Activated T-cell treated with anti-CD3 and anti-CD28 coated beads, Interleukin-2, amount 50 U/mL, for 4 hours (primary cell): Measurements from ENCODE around the gene DMD. TPM values are rescaled to one million over a fixed set of nuclear protein-coding genes. Genes with fewer than 3 reads are reported as not detected.
"Not testable (repeated sequence)": the region's sequence is repeated elsewhere in the genome, so short reads cannot be mapped to it uniquely, and the experiment has no call there.

Experiments used
- ATAC-seq, 2 donors: fragments of 200-7000 bp; cut with Tn5 transposase; one replicate each; pipeline ENCODE4 v1.10.0; 2021
- DNase-seq: peaks from one replicate; pipeline ENCODE4 v3.0.0-alpha.2; 2020
- H3K27me3 Mint-ChIP-seq: one replicate; pipeline ENCODE4 v1.8.0; 2021; ENCODE audit warnings: low read depth, mixed read lengths
- H3K36me3 Mint-ChIP-seq: one replicate; pipeline ENCODE4 v1.8.0; 2022; ENCODE audit warnings: mixed read lengths; ENCODE audit not compliant: insufficient read depth
- H3K4me1 Mint-ChIP-seq: one replicate; pipeline ENCODE4 v1.8.0; 2021; ENCODE audit warnings: low read depth, mixed read lengths
- H3K4me3 Mint-ChIP-seq: one replicate; pipeline ENCODE4 v1.8.0; 2021; ENCODE audit warnings: mild to moderate bottlenecking, moderate library complexity, mixed read lengths
- H3K9me3 Mint-ChIP-seq: one replicate; pipeline ENCODE4 v1.8.0; 2021; ENCODE audit warnings: mixed read lengths
- total RNA-seq, 3 donors: library from RNA; stranded (reverse); gene quantifications; one replicate each; pipeline ENCODE4 v1.2.1, GENCODE V29; 2021

DMD gene
- total RNA-seq, 3 donors from 2014 or later = 0.29 to 1.4 (median 0.40) TPM

DNA sequence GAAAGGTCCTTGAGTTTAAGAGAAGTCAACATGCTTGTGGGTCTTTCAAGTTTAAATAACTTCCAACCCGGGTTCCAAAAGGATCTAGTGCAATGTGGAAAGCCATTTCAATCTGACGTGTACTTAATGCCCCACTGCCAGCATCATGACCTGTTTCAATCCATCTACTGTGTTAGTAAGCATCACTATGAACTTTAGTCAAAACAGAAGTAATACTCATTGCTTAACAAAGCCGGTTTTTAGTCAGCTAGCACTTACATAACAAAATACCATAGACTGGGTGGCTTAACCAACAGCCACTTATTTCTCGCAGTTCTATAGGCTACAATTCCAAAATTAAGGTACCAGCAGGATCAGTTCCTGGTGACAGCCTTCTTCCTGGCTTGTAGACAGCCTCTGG is 677.5 kb downstream of the DMD start:
- no peaks in the 10 kb centered on the region for H3K36me3 Mint-ChIP-seq
- H3K4me1 Mint-ChIP-seq = no peaks in the 10 kb centered on the region
- H3K4me3 Mint-ChIP-seq = no peak overlapping the region
- DNase-seq (no peak), ATAC-seq (peak in 1 of 2 donors; percentile 28)
- no peaks in the 10 kb centered on the region for H3K27me3 Mint-ChIP-seq
- H3K9me3 Mint-ChIP-seq = no peaks in the 10 kb centered on the region

DNA sequence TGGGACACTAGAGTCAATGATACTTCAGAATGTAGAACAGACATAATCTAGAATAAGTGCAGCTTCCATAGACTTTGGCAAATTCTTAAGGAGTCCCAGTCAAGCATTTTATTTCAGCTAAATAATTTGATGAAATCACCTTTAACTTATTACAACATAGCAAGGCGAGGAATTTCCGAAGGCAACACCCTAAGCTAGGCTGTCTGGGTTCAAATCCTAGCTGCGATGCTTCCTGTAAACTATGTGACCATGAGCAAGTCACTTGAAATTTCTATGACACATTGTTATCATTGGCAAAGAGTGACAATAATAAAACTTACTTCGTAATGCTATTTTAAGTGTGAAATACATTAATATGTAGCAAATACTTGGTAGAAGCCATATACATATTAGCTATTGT is 679.1 kb downstream of the DMD start:
- DNase-seq (no peak), ATAC-seq (no peak)
- Mint-ChIP-seq H3K9me3 (no peaks in the 10 kb centered on the region), H3K36me3 (no peaks in the 10 kb centered on the region), H3K4me3 (no peak overlapping the region), H3K27me3 (no peaks in the 10 kb centered on the region), H3K4me1 (no peaks in the 10 kb centered on the region)

DNA sequence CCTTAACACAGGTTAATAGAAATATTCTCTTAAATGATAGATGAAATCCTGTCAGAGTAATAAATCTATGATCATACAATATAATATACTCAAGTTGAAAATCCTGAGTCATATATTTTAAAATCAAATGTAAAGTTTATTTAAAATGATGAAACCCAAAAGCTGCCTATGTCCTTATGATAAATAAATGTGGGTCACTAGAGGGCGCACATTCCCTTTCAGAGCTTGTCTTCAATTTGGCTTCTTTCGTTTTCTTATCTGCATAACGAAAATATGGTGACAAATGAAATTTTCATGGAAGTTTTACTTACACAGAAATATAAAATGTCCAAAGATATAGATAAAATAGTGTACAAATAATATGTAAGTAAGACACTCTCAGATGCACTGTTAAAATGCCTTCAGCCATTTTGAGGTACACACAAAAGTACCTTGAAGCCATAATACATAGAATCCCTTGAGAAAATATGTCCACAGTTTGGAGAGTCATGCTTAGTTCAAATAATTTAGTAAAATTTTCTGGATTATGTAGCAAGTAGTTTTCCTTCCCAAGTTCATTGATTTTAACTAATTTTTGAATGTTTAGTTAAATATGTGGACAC is 680.4 kb downstream of the DMD start:
- no peak for DNase-seq

DNA sequence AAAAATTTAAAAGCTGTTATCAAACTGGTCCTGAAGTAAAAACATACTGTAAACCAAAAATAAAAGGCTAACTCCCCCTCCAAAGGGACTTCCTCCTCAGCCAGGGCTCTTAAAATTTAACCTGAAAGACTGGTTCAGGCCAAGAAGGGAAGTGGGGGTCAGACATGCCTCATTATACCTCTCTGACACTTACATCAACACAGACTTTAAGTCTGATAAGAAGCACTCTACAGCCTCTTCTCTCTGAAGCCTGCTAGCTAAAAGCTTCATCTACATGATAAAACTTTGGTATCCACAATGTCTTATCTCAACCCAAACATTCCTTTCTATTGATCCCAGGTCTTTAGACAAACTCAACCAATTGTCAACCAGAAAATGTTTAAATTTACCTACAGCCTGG is 682.9 kb downstream of the DMD start:
- not testable (repeated sequence) for H3K4me3 Mint-ChIP-seq, DNase-seq, H3K27me3 Mint-ChIP-seq, H3K36me3 Mint-ChIP-seq, H3K9me3 Mint-ChIP-seq, ATAC-seq, H3K4me1 Mint-ChIP-seq

More for the DNA sequence above, 680.4 kb downstream of the DMD start:
- Mint-ChIP-seq H3K9me3 (no peaks in the 10 kb centered on the region), H3K4me1 (no peaks in the 10 kb centered on the region), H3K4me3 (no peak overlapping the region), H3K36me3 (no peaks in the 10 kb centered on the region), H3K27me3 (no peaks in the 10 kb centered on the region)
- ATAC-seq = no peak

DNA sequence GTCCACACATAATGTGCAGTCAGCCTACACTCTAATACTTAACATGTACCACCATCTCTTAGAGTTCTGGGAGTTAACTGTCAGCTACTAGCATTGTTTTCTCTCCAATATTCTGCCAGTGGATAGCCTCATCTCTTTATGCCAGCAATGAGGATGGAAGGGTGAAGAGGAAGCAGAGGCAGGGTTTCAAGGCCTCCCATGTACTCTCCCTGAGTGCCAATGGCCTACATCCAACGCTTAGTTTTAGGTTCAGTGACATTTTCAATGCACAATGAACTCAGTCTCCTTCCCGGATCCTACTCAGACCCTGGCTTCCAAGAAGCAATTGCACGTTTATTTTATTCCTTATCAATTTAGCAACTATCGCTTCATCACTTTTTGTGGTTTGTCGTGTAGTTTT is 686.1 kb downstream of the DMD start:
- H3K4me1 Mint-ChIP-seq = no peaks in the 10 kb centered on the region
- no peaks in the 10 kb centered on the region for H3K9me3 Mint-ChIP-seq
- ATAC-seq (no peak), DNase-seq (no peak)
- H3K4me3 Mint-ChIP-seq = no peak overlapping the region
- no peaks in the 10 kb centered on the region for H3K36me3 Mint-ChIP-seq
- no peaks in the 10 kb centered on the region for H3K27me3 Mint-ChIP-seq

DNA sequence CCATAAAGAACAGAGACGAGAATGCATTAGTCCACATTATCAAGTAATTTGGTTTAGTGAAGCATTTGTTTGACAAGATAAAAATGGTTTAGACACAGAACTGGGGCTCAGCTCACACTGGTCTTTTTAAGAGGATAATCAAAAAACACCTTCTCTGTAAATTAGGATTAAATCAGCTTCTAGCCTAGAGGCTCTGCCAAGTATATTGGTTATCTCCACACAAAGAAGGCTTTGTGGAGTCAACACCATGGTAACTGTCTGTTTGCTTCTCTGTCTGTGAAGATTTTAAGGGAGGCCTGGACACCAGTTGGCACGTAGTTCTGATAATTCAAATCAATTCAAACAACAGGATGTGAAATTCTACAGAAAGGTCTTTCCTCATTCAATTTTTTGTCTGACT is 687.0 kb downstream of the DMD start:
- no peak for ATAC-seq
- H3K4me3 Mint-ChIP-seq = no peak overlapping the region
- H3K9me3 Mint-ChIP-seq = no peaks in the 10 kb centered on the region
- H3K36me3 Mint-ChIP-seq = no peaks in the 10 kb centered on the region
- H3K4me1 Mint-ChIP-seq = no peaks in the 10 kb centered on the region
- DNase-seq = no peak
- H3K27me3 Mint-ChIP-seq = no peaks in the 10 kb centered on the region

DNA sequence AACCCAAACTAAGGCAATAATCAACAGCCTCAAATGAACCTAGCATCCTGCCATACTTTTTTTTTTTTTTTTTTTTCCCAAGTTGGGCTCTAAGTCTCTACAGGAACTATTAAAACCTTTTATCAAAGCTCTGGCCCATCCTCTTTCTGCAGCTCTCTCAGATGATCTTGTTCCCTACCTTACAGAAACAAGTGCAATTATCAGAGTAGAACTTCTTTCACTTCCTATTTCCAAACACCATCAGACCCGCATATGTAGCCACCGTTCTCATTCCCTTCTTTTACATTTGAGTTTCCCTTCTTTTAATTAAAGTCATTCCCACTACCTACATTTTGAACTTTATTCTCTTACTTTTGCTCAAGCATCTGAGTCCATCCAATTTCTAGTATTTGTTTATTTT is 690.6 kb downstream of the DMD start:
- H3K4me3 Mint-ChIP-seq = no peak overlapping the region
- H3K27me3 Mint-ChIP-seq = no peaks in the 10 kb centered on the region

DNA sequence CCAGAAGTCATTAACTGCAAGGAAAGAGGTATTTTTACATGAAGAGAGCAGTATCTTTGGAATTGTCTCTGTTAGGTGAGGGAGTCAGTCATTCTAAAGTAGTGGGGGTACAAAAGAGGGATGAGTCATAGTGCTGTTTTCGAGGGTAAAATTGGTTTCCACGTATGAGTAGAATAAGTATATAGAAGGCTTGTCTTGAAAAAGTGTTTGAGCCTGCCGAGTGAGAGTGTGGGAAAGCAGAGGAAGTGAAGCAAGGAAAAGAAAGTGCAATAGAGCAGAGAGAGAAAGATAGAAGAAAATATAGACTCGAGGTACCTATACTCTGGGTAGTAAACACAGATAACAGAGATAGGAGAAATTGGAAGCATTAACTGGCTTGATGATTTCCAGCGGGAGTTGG is 696.4 kb downstream of the DMD start:
- ATAC-seq = no peak
- Mint-ChIP-seq H3K9me3 (no peaks in the 10 kb centered on the region), H3K4me1 (no peaks in the 10 kb centered on the region), H3K27me3 (peaks cover 1% of the 10 kb centered on the region), H3K4me3 (no peak overlapping the region), H3K36me3 (no peaks in the 10 kb centered on the region)
- DNase-seq = no peak

More for the DNA sequence above, 690.6 kb downstream of the DMD start:
- Mint-ChIP-seq H3K4me1 (no peaks in the 10 kb centered on the region), H3K9me3 (no peaks in the 10 kb centered on the region), H3K36me3 (no peaks in the 10 kb centered on the region)
- DNase-seq = no peak
- no peak for ATAC-seq

DNA sequence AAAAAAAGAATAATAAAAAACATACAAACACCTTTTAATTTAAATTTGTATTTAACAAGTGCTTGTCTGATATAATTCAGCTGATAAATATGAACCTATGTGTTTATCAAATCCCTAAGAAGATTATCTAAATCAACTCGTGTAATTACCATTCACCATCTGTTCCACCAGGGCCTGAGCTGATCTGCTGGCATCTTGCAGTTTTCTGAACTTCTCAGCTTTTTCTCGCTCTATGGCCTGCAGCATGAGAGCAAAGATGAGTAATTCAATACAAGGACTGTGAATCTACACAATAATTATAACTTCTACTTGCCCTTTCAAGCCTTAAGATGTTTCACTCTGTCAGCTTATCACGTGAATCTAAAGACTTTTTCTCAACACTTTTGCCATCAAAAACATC is 709.7 kb downstream of the DMD start:
- H3K9me3 Mint-ChIP-seq = no peaks in the 10 kb centered on the region
- no peak for ATAC-seq

DNA sequence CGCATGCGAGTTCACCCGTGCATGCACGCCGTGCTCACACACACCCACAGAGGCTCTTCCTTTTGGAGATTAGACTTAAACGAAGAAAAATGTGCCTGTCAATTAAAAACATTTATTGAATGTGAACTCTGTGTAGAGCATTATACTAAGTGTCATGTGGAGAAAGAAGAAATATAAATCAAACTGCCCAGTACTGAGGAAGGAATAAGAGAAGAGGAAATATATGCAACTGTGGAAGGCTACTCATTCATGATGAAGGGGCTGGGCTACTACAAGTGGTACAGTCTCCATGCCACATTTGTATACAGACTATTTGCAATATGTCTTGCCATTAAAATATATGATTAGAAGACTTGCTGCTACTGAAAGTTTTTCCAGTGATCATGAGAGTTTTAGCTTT is 714.7 kb downstream of the DMD start:
- Mint-ChIP-seq H3K36me3 (no peaks in the 10 kb centered on the region), H3K4me3 (no peak overlapping the region), H3K27me3 (no peaks in the 10 kb centered on the region), H3K9me3 (no peaks in the 10 kb centered on the region), H3K4me1 (no peaks in the 10 kb centered on the region)
- DNase-seq (no peak), ATAC-seq (no peak)

More for the DNA sequence above, 709.7 kb downstream of the DMD start:
- Mint-ChIP-seq H3K27me3 (no peaks in the 10 kb centered on the region), H3K36me3 (no peaks in the 10 kb centered on the region), H3K4me1 (no peaks in the 10 kb centered on the region), H3K4me3 (no peak overlapping the region)
- DNase-seq = no peak

DNA sequence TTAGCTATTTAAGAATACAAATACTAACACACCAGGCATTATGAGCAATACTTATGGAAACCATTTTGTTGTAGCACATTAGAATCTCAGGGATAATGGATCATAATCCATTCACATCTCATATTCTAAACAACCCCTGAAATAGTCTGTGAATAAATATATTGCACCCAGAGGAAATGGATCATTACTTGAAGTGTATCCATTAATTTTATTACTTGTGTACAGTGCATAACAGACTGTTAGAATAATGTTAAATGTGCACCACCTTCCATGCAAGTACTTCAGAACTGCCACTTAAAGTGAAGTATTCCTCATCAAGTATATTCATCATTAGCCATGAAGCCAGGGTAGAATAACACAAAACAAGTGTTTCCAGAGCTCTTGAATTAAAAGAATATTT is 715.5 kb downstream of the DMD start:
- Mint-ChIP-seq H3K9me3 (no peaks in the 10 kb centered on the region), H3K36me3 (no peaks in the 10 kb centered on the region), H3K4me1 (no peaks in the 10 kb centered on the region), H3K4me3 (no peak overlapping the region), H3K27me3 (no peaks in the 10 kb centered on the region)
- ATAC-seq (no peak), DNase-seq (no peak)

DNA sequence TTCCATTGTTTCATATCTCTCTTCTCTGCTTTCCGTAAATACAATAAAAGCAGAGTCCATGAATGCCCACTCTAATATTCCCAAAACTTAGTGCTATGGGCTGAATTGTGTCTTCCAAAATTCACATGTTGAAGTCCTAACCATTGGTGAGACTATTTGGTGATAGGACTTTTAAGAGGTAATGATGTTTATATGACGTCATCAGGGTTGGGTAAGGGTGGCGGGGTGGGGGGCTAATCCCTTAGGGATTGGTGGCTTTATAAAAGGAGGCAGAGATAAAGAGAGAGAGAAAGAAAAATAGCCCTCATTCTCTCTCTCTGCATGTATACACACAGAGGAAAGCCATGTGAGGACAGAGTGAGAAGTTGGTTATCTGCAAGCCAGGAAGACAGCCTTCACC is 722.2 kb downstream of the DMD start:
- DNase-seq = no peak
- H3K4me1 Mint-ChIP-seq = no peaks in the 10 kb centered on the region
- H3K36me3 Mint-ChIP-seq = no peaks in the 10 kb centered on the region
- no peaks in the 10 kb centered on the region for H3K9me3 Mint-ChIP-seq
- no peak for ATAC-seq
- no peaks in the 10 kb centered on the region for H3K27me3 Mint-ChIP-seq
- H3K4me3 Mint-ChIP-seq = no peak overlapping the region

DNA sequence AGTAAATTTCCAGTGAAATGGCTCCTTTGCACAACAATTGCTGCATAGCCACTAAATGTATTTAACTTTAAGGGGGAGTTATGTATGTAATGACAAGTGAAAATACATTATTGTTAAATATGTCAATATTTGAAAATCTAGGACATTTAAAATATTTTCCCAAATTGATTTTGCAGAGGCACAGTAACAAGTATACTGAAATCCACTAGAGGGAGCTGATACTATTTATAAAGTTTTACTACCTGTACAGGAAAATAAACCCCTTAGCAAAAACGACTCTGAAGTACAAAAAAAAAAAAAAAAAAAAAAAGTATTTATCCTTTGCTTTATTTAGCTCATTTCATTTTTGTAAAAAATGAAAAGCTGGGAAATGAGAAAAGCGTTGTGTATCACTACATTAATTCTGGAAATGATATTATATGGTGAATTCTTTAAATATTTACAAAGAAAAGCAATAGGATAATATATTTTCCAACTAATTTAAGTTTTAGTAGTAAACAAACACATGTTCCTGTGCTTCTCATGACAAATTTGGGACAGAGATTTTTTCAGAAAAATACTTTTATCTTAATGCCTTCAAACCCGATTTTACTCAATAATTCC is 727.7 kb downstream of the DMD start:
- ATAC-seq = no peak
- Mint-ChIP-seq H3K36me3 (no peaks in the 10 kb centered on the region), H3K4me3 (no peak overlapping the region), H3K4me1 (no peaks in the 10 kb centered on the region), H3K9me3 (no peaks in the 10 kb centered on the region), H3K27me3 (peaks cover 1% of the 10 kb centered on the region)
- DNase-seq = no peak

DNA sequence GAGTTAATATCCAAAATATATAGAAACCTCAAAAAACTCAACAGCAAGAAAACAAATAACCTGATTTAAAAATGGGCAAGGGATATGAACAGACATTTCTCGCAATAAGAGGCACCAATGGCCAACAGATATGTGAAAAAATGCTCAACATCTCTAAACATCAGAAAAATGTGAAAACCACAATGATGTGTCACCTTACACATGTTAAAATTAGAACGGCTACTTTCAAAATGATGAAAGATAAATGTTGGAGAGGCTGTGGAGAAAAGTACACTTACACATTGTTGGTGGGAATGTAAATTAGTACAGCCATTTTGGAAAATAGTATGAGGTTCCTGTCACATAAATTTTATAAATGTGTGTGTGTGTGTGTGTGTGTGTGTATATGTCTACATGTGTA is 731.3 kb downstream of the DMD start:
- ATAC-seq = no peak
- H3K36me3 Mint-ChIP-seq = no peaks in the 10 kb centered on the region

DNA sequence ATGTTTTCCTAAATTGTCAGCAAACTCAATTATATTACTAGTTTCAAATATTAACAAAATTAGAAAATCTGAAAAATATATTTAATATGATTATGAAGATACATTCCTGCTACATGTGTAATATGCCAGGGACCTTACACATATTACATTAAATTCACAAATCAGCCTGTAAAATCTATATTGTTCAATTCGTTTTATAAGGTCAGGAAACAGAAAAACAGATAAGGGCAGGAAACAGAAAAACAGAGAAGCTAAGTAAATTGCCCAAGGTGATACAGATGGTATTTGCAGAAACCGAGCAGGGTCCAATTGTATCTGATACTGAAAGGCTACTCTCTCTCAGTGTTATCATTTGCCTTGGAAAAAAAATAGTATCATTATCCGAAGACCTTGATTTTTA is 739.0 kb downstream of the DMD start:
- Mint-ChIP-seq H3K27me3 (no peaks in the 10 kb centered on the region), H3K4me3 (no peak overlapping the region), H3K9me3 (no peaks in the 10 kb centered on the region), H3K36me3 (no peaks in the 10 kb centered on the region), H3K4me1 (no peaks in the 10 kb centered on the region)
- DNase-seq (no peak), ATAC-seq (no peak)

More for the DNA sequence above, 731.3 kb downstream of the DMD start:
- no peaks in the 10 kb centered on the region for H3K4me1 Mint-ChIP-seq
- H3K9me3 Mint-ChIP-seq = no peaks in the 10 kb centered on the region
- no peak for DNase-seq
- peaks cover 1% of the 10 kb centered on the region for H3K27me3 Mint-ChIP-seq
- H3K4me3 Mint-ChIP-seq = no peak overlapping the region
